Measurements from ENCODE around the gene TUBB8.

DNA sequence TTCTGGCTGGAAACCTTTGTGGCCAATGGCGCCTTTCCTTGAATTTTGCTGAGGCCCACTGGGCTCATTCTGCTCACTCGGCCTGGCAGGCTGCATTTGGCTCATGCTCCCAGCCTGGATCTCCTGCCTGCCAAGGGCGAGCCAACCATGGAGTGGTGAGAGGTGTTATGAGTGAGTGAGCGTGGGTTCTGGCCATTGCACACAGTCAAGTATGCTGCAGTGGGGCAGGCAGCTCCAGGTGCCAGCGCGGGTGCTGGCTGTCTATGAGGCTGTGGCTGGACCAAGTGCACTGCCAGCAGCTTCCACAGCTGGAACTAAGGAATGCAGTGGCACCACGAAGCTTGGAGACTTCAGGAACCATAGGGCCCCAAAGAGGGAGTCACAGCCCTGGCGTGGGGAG, 42.2 kb upstream of the TUBB8 start:
- no peak for TF ChIP-seq POLR2A (IDR thresholded peaks at IDR 0.05)
- TF ChIP-seq, protein P1, sequence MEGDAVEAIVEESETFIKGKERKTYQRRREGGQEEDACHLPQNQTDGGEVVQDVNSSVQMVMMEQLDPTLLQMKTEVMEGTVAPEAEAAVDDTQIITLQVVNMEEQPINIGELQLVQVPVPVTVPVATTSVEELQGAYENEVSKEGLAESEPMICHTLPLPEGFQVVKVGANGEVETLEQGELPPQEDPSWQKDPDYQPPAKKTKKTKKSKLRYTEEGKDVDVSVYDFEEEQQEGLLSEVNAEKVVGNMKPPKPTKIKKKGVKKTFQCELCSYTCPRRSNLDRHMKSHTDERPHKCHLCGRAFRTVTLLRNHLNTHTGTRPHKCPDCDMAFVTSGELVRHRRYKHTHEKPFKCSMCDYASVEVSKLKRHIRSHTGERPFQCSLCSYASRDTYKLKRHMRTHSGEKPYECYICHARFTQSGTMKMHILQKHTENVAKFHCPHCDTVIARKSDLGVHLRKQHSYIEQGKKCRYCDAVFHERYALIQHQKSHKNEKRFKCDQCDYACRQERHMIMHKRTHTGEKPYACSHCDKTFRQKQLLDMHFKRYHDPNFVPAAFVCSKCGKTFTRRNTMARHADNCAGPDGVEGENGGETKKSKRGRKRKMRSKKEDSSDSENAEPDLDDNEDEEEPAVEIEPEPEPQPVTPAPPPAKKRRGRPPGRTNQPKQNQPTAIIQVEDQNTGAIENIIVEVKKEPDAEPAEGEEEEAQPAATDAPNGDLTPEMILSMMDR (IDR thresholded peaks at IDR 0.05), result no peak
- no peak for TF ChIP-seq EP300 (IDR thresholded peaks at IDR 0.05)

All from upper lobe of left lung (tissue), 4 donors.